Mesenchymal stem cell (in vitro differentiated cells and primary cell): Measurements from ENCODE around the gene PAX7.

Source experiments
- DNase-seq: peaks from one replicate; pipeline ENCODE4 v3.0.0-alpha.2; 2013
- H2AFZ ChIP-seq: one replicate; pipeline ENCODE4 v1.6.1; 2013; ENCODE audit warnings: low read depth, mild to moderate bottlenecking, control low read depth, inconsistent platforms, low read length, moderate library complexity
- H2AK5ac ChIP-seq: 2 replicates; pipeline ENCODE4 v1.6.1; 2013; ENCODE audit warnings: low read length, moderate library complexity, mild to moderate bottlenecking, inconsistent platforms; ENCODE audit not compliant: severe bottlenecking
- H2BK120ac ChIP-seq: one replicate; pipeline ENCODE4 v1.6.1; 2013; ENCODE audit warnings: low read depth, mild to moderate bottlenecking, inconsistent platforms, low read length, moderate library complexity
- H2BK12ac ChIP-seq, 2 experiments: one replicate each; pipeline ENCODE4 v1.6.1; 2013; ENCODE audit warnings: inconsistent platforms in 2 of 2, low read length in 2 of 2, mild to moderate bottlenecking in 2 of 2, moderate library complexity in 2 of 2, control low read depth in 1 of 2
- H2BK15ac ChIP-seq: one replicate; pipeline ENCODE4 v1.6.1; 2013; ENCODE audit warnings: mild to moderate bottlenecking, low read depth, inconsistent platforms; ENCODE audit not compliant: poor library complexity, severe bottlenecking
- H2BK5ac ChIP-seq: 2 replicates; pipeline ENCODE4 v1.6.1; 2013; ENCODE audit warnings: low read depth, mild to moderate bottlenecking, low read length, control low read depth, inconsistent platforms; ENCODE audit not compliant: poor library complexity, severe bottlenecking
- H3K14ac ChIP-seq, 2 experiments: one replicate each; pipeline ENCODE4 v1.6.1; 2013; ENCODE audit warnings: inconsistent platforms in 2 of 2, low read length in 2 of 2, control low read depth in 1 of 2, mild to moderate bottlenecking in 1 of 2, moderate library complexity in 1 of 2
- H3K18ac ChIP-seq, 2 experiments: one replicate each; pipeline ENCODE4 v1.6.1; 2013; ENCODE audit warnings: inconsistent platforms in 2 of 2, low read length in 2 of 2, control low read depth in 1 of 2, low read depth in 1 of 2, mild to moderate bottlenecking in 1 of 2
- H3K23ac ChIP-seq, 2 experiments: one replicate each; pipeline ENCODE4 v1.6.1; 2013; ENCODE audit warnings: inconsistent platforms in 2 of 2, low read length in 2 of 2, mild to moderate bottlenecking in 2 of 2, moderate library complexity in 2 of 2, control low read depth in 1 of 2
- H3K27ac ChIP-seq: 2 replicates; pipeline ENCODE4 v1.5.1; 2013; ENCODE audit warnings: mild to moderate bottlenecking, moderate library complexity, low read length, control low read depth, inconsistent platforms; ENCODE audit not compliant: poor library complexity, severe bottlenecking
- H3K27me3 ChIP-seq, 2 experiments: 2 replicates each; pipeline versions ENCODE4 v1.6.1 to v1.7.0; 2013; ENCODE audit warnings: low read length in 2 of 2, mild to moderate bottlenecking in 2 of 2, moderate library complexity in 2 of 2, control low read depth in 1 of 2, inconsistent platforms in 1 of 2; ENCODE audit not compliant: control insufficient read depth in 1 of 2, insufficient read depth in 1 of 2
- H3K36me3 ChIP-seq, 2 experiments: 2 replicates each; pipeline versions ENCODE4 v1.6.1 to v1.7.0; 2013; ENCODE audit warnings: low read length in 2 of 2, control low read depth in 1 of 2, inconsistent platforms in 1 of 2, low read depth in 1 of 2, mild to moderate bottlenecking in 1 of 2; ENCODE audit not compliant: insufficient read depth in 2 of 2, control insufficient read depth in 1 of 2
- H3K4ac ChIP-seq, 2 experiments: one replicate each; pipeline ENCODE4 v1.6.1; 2013; ENCODE audit warnings: inconsistent platforms in 2 of 2, low read length in 2 of 2, mild to moderate bottlenecking in 2 of 2, moderate library complexity in 2 of 2, control low read depth in 1 of 2, low read depth in 1 of 2
- H3K4me1 ChIP-seq: 2 replicates; pipeline ENCODE4 v1.6.1; 2013; ENCODE audit warnings: low read depth, low read length, control low read depth; ENCODE audit not compliant: control insufficient read depth, insufficient read depth
- H3K4me2 ChIP-seq: 2 replicates; pipeline ENCODE4 v1.6.1; 2013; ENCODE audit warnings: low read length, mild to moderate bottlenecking, inconsistent platforms; ENCODE audit not compliant: poor library complexity, severe bottlenecking
- H3K4me3 ChIP-seq, 2 experiments: 2 replicates each; pipeline versions ENCODE4 v1.5.1 to v1.7.0; 2013; ENCODE audit warnings: low read length in 2 of 2, mild to moderate bottlenecking in 2 of 2, control low read depth in 1 of 2, low read depth in 1 of 2; ENCODE audit not compliant: insufficient read depth in 1 of 2
- H3K79me1 ChIP-seq: replicated peaks from 2 replicates; pipeline ENCODE4 v1.6.1; 2013; ENCODE audit warnings: mild to moderate bottlenecking, control low read depth, low read length, inconsistent platforms; ENCODE audit not compliant: poor library complexity, severe bottlenecking
- H3K9ac ChIP-seq: 2 replicates; pipeline ENCODE4 v1.7.0; 2013; ENCODE audit warnings: mild to moderate bottlenecking, low read length, moderate library complexity
- H3K9me3 ChIP-seq: 2 replicates; pipeline ENCODE4 v1.7.0; 2013; ENCODE audit warnings: mild to moderate bottlenecking, low read length; ENCODE audit not compliant: control insufficient read depth
- H4K8ac ChIP-seq: one replicate; pipeline ENCODE4 v1.6.1; 2013; ENCODE audit warnings: inconsistent platforms, mild to moderate bottlenecking, low read length, moderate library complexity
- H4K91ac ChIP-seq: one replicate; pipeline ENCODE4 v1.6.1; 2013; ENCODE audit warnings: mild to moderate bottlenecking, low read length, inconsistent platforms
- WGBS: methylation state at CpG from one replicate; pipeline ENCODE4 v1.1.7; 2013; ENCODE audit warnings: mixed read lengths; 5-methylcytosine and 5-hydroxymethylcytosine counted together

Gene PAX7

DNA sequence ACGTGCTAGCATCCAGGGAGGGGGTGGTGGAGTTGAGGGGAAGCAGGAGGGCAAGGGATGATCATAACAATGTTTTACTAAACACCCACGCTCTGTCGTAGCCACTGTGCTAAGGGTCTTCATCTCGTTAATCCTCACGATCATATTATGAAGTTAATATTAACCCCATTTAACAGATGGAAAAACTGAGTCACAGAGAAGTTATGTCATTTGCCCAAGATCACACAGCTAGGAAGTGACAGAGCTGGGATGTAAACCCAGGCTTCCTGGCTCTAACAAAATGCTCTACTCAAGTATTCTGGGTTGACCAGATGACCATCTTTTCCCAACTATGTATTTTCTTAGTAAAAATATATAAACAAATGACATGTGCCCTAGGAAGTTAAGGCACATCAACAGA, 140.2 kb downstream of the PAX7 start:
- H3K9ac ChIP-seq, result no peak overlapping the region
- H3K4me1 ChIP-seq, result no peaks in the 10 kb centered on the region
- no peak overlapping the region for H2BK5ac ChIP-seq
- no peak overlapping the region for H4K91ac ChIP-seq
- H3K4me2 ChIP-seq, result no peak overlapping the region
- no peaks in the 10 kb centered on the region for H3K79me1 ChIP-seq
- H3K23ac ChIP-seq, result no peak overlapping the region
- no peak overlapping the region for H3K27ac ChIP-seq
- no peak overlapping the region for H3K14ac ChIP-seq
- no peak overlapping the region for H4K8ac ChIP-seq
- no peak overlapping the region for H2BK12ac ChIP-seq
- H3K4ac ChIP-seq, result no peak overlapping the region
- no peak overlapping the region for H2AK5ac ChIP-seq
- H2BK120ac ChIP-seq, result no peak overlapping the region
- H3K18ac ChIP-seq, result no peak overlapping the region
- H3K4me3 ChIP-seq, result no peak overlapping the region
- H3K36me3 ChIP-seq, result no peaks in the 10 kb centered on the region
- 72% methylated on average over 4 of the region's 5 CpGs for WGBS
- H2AFZ ChIP-seq, result no peak overlapping the region
- peaks cover 12 to 80% of the 10 kb centered on the region in 2 experiments for H3K27me3 ChIP-seq
- no peak overlapping the region for H2BK15ac ChIP-seq
- H3K9me3 ChIP-seq, result no peaks in the 10 kb centered on the region
- DNase-seq, result no peak

GRCh38 chr1:18773753-18774152, 143.1 kb downstream of the PAX7 start:
- Histone ChIP-seq H2BK5ac (no peak overlapping the region), H3K27me3 (peaks cover 13 to 69% of the 10 kb centered on the region in 2 experiments), H3K79me1 (no peaks in the 10 kb centered on the region), H2BK120ac (no peak overlapping the region), H2BK12ac (no peak overlapping the region), H3K4ac (no peak overlapping the region), H3K4me3 (no peak overlapping the region), H3K14ac (no peak overlapping the region), H3K4me2 (no peak overlapping the region), H2AK5ac (no peak overlapping the region), H3K18ac (no peak overlapping the region), H3K9me3 (no peaks in the 10 kb centered on the region), H4K91ac (no peak overlapping the region), H2AFZ (no peak overlapping the region), H3K23ac (no peak overlapping the region), H4K8ac (no peak overlapping the region), H3K9ac (no peak overlapping the region), H3K4me1 (no peaks in the 10 kb centered on the region), H3K36me3 (no peaks in the 10 kb centered on the region), H2BK15ac (no peak overlapping the region), H3K27ac (no peak overlapping the region)
- no peak for DNase-seq
- 83% methylated on average over 8 of the region's 9 CpGs for WGBS

DNA sequence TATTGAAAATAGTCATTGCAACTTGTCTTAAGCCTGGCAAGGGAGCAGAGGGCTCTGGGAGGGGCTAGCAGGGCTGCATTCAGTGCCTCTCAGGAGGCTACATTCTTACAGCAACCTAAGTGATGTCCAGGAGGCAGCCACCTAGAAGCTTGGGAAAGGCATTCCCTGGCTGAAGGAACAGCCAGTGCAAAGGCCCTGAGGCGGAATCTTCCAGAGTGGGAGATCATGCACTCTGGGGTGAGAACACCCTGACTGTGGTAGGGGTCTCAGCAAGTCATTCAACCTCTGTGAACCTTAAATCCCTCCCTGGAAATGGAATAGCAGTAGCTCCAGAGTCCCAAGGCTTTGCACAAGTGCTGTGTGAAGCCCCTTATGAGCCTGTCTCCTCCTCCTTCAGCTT, 144.7 kb downstream of the PAX7 start:
- no peak overlapping the region for H4K91ac ChIP-seq

DNA sequence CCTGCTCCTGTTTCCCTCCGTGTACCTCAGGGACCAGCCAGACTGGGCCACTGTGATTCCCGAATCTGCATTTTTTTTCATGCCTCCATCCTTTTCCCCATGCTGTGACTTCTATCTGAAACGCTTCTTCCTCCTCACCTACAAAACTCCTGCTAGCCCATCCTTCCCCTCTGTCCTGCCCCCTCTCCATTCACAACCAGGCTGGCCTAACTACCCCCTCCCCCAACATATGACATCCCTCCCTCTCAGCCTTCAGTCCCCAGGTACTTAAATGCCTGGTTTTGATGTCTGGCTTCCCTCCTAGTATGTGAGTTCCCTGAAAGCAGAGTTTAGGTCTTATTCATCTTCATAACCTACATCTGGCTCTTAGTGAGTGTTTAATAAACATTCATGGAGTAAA, 146.1 kb downstream of the PAX7 start:
- DNase-seq, result no peak

More for the DNA sequence above, 144.7 kb downstream of the PAX7 start:
- no peak overlapping the region for H4K8ac ChIP-seq
- H3K9ac ChIP-seq, result no peak overlapping the region
- H3K14ac ChIP-seq, result no peak overlapping the region
- no peak overlapping the region for H2BK120ac ChIP-seq
- no peak overlapping the region for H2BK5ac ChIP-seq
- H3K4me1 ChIP-seq, result no peaks in the 10 kb centered on the region
- H3K4me2 ChIP-seq, result no peak overlapping the region
- H3K27me3 ChIP-seq, result peaks cover 7 to 61% of the 10 kb centered on the region in 2 experiments
- no peaks in the 10 kb centered on the region for H3K79me1 ChIP-seq
- H3K36me3 ChIP-seq, result no peaks in the 10 kb centered on the region
- H2BK12ac ChIP-seq, result no peak overlapping the region
- H2AK5ac ChIP-seq, result no peak overlapping the region
- no peak overlapping the region for H3K4me3 ChIP-seq
- H3K18ac ChIP-seq, result no peak overlapping the region
- H3K27ac ChIP-seq, result no peak overlapping the region
- no peak overlapping the region for H2BK15ac ChIP-seq
- no peak overlapping the region for H3K23ac ChIP-seq
- no peak overlapping the region for H2AFZ ChIP-seq
- no peaks in the 10 kb centered on the region for H3K9me3 ChIP-seq
- 74% methylated on average over 1 of the region's 1 CpG for WGBS
- DNase-seq, result no peak
- H3K4ac ChIP-seq, result no peak overlapping the region

More for the DNA sequence above, 146.1 kb downstream of the PAX7 start:
- H2AK5ac ChIP-seq, result no peak overlapping the region
- no peaks in the 10 kb centered on the region for H3K9me3 ChIP-seq
- no peaks in the 10 kb centered on the region for H3K79me1 ChIP-seq
- H3K18ac ChIP-seq, result no peak overlapping the region
- no peak overlapping the region for H3K4me2 ChIP-seq
- peaks cover 12 to 66% of the 10 kb centered on the region in 2 experiments for H3K27me3 ChIP-seq
- no peak overlapping the region for H4K91ac ChIP-seq
- H3K4me3 ChIP-seq, result no peak overlapping the region
- no peak overlapping the region for H2BK5ac ChIP-seq
- no peak overlapping the region for H3K4ac ChIP-seq
- 38% methylated on average over 3 of the region's 3 CpGs for WGBS
- H3K4me1 ChIP-seq, result no peaks in the 10 kb centered on the region
- H3K27ac ChIP-seq, result no peak overlapping the region
- no peak overlapping the region for H3K14ac ChIP-seq
- H4K8ac ChIP-seq, result no peak overlapping the region
- H2BK120ac ChIP-seq, result no peak overlapping the region
- no peak overlapping the region for H2BK15ac ChIP-seq
- no peaks in the 10 kb centered on the region for H3K36me3 ChIP-seq
- no peak overlapping the region for H2AFZ ChIP-seq
- H3K9ac ChIP-seq, result no peak overlapping the region
- no peak overlapping the region for H2BK12ac ChIP-seq
- no peak overlapping the region for H3K23ac ChIP-seq
